Common myeloid progenitor, CD34-positive (primary cell): ENCODE data around the gene ONECUT1.

Experiments used
- CTCF ChIA-PET: fragments of 350-600 bp; sonication (Branson Sonifier 250); formaldehyde crosslinking; loops from one replicate; lab custom pipeline; 2021; ENCODE audit warnings: antibody characterized with exemption; lab: Charles Lee
- POLR2A ChIA-PET: fragments of 350-600 bp; sonication (Branson Sonifier 250); formaldehyde crosslinking; loops from one replicate; lab custom pipeline; 2021; ENCODE audit warnings: antibody characterized with exemption; lab: Charles Lee
- DNase-seq, 3 donors: peaks; one replicate each; pipeline versions ENCODE4 v3.0.0 to v3.0.0-alpha.2; 2013
- H3K27ac ChIP-seq, 2 experiments: 1 replicate in 1 of 2; 2 replicates in 1 of 2; pipeline ENCODE4 v1.7.0; 2013; ENCODE audit warnings: inconsistent platforms in 2 of 2, low read length in 2 of 2, mild to moderate bottlenecking in 2 of 2, low read depth in 1 of 2, moderate library complexity in 1 of 2; ENCODE audit not compliant: severe bottlenecking in 2 of 2, insufficient read depth in 1 of 2, poor library complexity in 1 of 2
- H3K27me3 ChIP-seq, 5 experiments: replicated peaks in 2 of 5; 1 replicate in 3 of 5; 2 replicates in 2 of 5; pipeline versions ENCODE4 v1.6.1 to v1.7.0; 2013; ENCODE audit warnings: low read length in 4 of 5, mild to moderate bottlenecking in 2 of 5, moderate library complexity in 2 of 5, inconsistent platforms in 1 of 5; ENCODE audit not compliant: insufficient read depth in 5 of 5, control insufficient read depth in 4 of 5
- H3K36me3 ChIP-seq, 4 experiments: 1 replicate in 2 of 4; 2 replicates in 2 of 4; pipeline versions ENCODE4 v1.6.1 to v1.7.0; 2013; ENCODE audit warnings: low read length in 3 of 4, control low read depth in 1 of 4, mild to moderate bottlenecking in 1 of 4; ENCODE audit not compliant: control insufficient read depth in 4 of 4, insufficient read depth in 4 of 4
- H3K4me1 ChIP-seq, 4 experiments: 1 replicate in 3 of 4; 2 replicates in 1 of 4; pipeline versions ENCODE4 v1.6.1 to v1.7.1; 2013; ENCODE audit warnings: low read length in 3 of 4, mild to moderate bottlenecking in 3 of 4, control low read depth in 1 of 4, inconsistent platforms in 1 of 4, moderate library complexity in 1 of 4; ENCODE audit not compliant: control insufficient read depth in 4 of 4, insufficient read depth in 4 of 4; ENCODE audit errors: control extremely low read depth in 1 of 4
- H3K4me3 ChIP-seq, 7 experiments: 1 replicate in 4 of 7; 2 replicates in 3 of 7; pipeline versions ENCODE4 v1.5.1 to v1.7.0; 2013; ENCODE audit warnings: mild to moderate bottlenecking in 7 of 7, low read length in 6 of 7, moderate library complexity in 6 of 7, inconsistent platforms in 2 of 7, low read depth in 2 of 7, control low read depth in 1 of 7; ENCODE audit not compliant: insufficient read depth in 4 of 7, control insufficient read depth in 1 of 7; ENCODE audit errors: extremely low read depth in 1 of 7
- H3K9me3 ChIP-seq, 5 experiments: 1 replicate in 4 of 5; 2 replicates in 1 of 5; pipeline versions ENCODE4 v1.6.1 to v1.7.1; 2013; ENCODE audit warnings: low read length in 4 of 5, mild to moderate bottlenecking in 2 of 5, inconsistent platforms in 1 of 5, low read depth in 1 of 5, moderate library complexity in 1 of 5; ENCODE audit not compliant: control insufficient read depth in 4 of 5, insufficient read depth in 2 of 5; ENCODE audit errors: control extremely low read depth in 1 of 5
- WGBS: methylation state at CpG from one replicate; pipeline ENCODE4 v1.1.5; 2013; ENCODE audit not compliant: insufficient coverage; 5-methylcytosine and 5-hydroxymethylcytosine counted together

ONECUT1 gene

DNA sequence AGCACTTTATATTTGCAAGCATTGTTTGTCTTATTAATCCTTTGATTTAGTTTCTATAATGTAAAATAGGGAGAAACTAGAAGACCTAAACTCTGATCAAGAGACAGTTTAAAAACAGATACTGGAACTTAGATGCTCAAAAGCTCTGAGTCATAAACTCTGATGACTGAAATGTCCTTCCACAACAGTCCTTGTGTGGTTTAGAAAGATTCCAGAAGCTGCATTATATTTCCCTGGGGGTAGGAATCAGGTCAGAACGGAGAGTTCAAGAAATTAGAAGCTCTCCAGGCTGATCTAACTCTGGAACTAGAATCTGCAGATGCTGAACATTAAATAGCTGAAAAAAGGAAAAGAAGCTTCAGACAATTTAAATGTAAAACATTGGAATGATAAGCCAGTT lies 18.3 kb upstream of the ONECUT1 start:
- H3K27me3 ChIP-seq, result peaks cover 30 to 90% (median 41%) of the 10 kb centered on the region in 5 experiments
- H3K4me3 ChIP-seq, result no peak overlapping the region
- H3K36me3 ChIP-seq, result no peaks in the 10 kb centered on the region
- peaks cover under 1 to 24% (median 21%) of the 10 kb centered on the region in 4 experiments for H3K4me1 ChIP-seq
- no peaks in the 10 kb centered on the region for H3K9me3 ChIP-seq
- DNase-seq, result no peak
- 78% methylated on average over 1 of the region's 1 CpG for WGBS
- POLR2A ChIA-PET, result no interaction called here
- CTCF ChIA-PET, result interaction anchor here (1.3 kb wide), 2 partner anchors 9 to 29 kb away, joined by 4 to 5 read pairs; no protein-coding TSS in a partner anchor
- H3K27ac ChIP-seq, result no peak overlapping the region

DNA sequence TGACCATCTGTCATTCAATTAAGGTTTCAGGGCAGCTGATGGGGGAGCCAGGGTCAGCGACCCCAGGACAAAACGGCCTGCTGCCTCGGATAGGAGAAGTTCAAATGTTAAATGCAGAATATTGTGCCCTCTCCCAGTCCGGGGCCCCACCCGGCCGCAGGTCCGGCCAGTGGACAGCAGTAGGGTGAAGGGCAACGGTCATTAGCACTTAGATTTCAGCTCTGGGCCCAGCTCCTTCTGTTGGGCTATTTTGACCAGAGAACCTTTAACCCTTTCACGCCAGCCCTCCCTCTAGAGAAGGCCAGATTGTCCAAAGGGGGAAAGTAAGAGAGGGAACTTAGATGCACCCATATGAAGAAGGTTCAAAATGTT lies 16.1 kb upstream of the ONECUT1 start:
- Histone ChIP-seq H3K27ac (no peak overlapping the region), H3K4me1 (peaks cover 3 to 27% (median 22%) of the 10 kb centered on the region in 4 experiments), H3K27me3 (peaks cover 36 to 99% (median 58%) of the 10 kb centered on the region in 5 experiments), H3K4me3 (peak overlapping the region in 1 of 7 experiments; percentile 48), H3K36me3 (no peaks in the 10 kb centered on the region), H3K9me3 (peaks cover 0 to 7% (median 5%) of the 10 kb centered on the region in 5 experiments)
- DNase-seq, result no peak
- 8% methylated on average over 8 of the region's 9 CpGs for WGBS
- ChIA-PET POLR2A (no interaction called here), CTCF (interaction anchor here (1.8 to 3.1 kb wide), 2 partner anchors 9 to 24 kb away, joined by 5 to 14 read pairs; no protein-coding TSS in a partner anchor)

GRCh38 chr15:52805351-52806283 lies 15.5 kb upstream of the ONECUT1 start:
- peaks cover 33 to 99% (median 64%) of the 10 kb centered on the region in 5 experiments for H3K27me3 ChIP-seq
- peak overlapping the region in 6 of 7 experiments; percentile 10 to 56 (median 34) for H3K4me3 ChIP-seq
- peaks cover 3 to 31% (median 23%) of the 10 kb centered on the region in 4 experiments for H3K4me1 ChIP-seq
- peak in 2 of 3 donors; percentile 56 to 66 for DNase-seq
- peaks cover 0 to 12% (median 8%) of the 10 kb centered on the region in 5 experiments for H3K9me3 ChIP-seq
- WGBS, result 2% methylated on average over 91 of the region's 93 CpGs
- no peaks in the 10 kb centered on the region for H3K36me3 ChIP-seq
- no peak overlapping the region for H3K27ac ChIP-seq
- ChIA-PET CTCF (interaction anchor here (1.0 to 3.3 kb wide), 4 partner anchors 8 to 23 kb away, joined by 3 to 14 read pairs (median 7); no protein-coding TSS in a partner anchor), POLR2A (no interaction called here)

DNA sequence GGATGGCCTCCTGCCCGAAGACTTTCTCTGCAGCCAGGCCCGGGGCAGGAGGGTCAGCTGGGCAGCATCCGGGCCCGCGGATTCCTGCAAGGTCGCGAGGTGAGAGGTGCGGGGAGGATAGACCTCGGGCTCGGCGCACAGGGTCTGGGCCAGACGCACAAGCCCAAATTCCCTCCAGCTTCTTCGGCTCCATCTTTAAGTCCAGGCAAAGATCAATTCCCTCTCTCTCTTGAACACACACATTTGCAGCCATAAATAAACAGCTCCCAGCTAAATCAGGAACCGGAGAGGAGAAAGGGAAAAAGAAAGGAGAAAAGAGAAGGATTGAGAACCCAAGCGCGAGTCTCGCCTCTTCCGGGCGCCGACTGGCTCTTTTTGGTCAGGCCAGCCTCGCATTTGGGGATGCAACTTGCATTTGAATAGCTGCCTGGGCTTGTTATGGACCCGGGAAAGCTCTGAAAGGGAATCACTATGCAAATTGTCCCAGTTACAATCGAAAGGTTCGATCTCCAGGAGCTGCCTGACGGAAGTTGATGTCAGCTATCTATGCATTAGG lies 14.5 kb upstream of the ONECUT1 start:
- no peaks in the 10 kb centered on the region for H3K36me3 ChIP-seq
- peaks cover 3 to 35% (median 24%) of the 10 kb centered on the region in 4 experiments for H3K4me1 ChIP-seq
- CTCF ChIA-PET, result interaction anchor here (1.3 to 3.3 kb wide), 3 partner anchors 11 to 22 kb away, joined by 4 to 14 read pairs (median 10); no protein-coding TSS in a partner anchor
- peak in 1 of 3 donors; percentile 31 for DNase-seq
- H3K4me3 ChIP-seq, result peak overlapping the region in 5 of 7 experiments; percentile 8 to 61 (median 37)
- 2% methylated on average over 22 of the region's 25 CpGs for WGBS
- H3K9me3 ChIP-seq, result peaks cover 0 to 12% (median 8%) of the 10 kb centered on the region in 5 experiments
- peaks cover 35 to 99% (median 67%) of the 10 kb centered on the region in 5 experiments for H3K27me3 ChIP-seq
- POLR2A ChIA-PET, result no interaction called here
- no peak overlapping the region for H3K27ac ChIP-seq

- H3K27me3 ChIP-seq, result peaks cover 33 to 99% (median 72%) of the 10 kb centered on the region in 5 experiments
- DNase-seq, result peak in 2 of 3 donors; percentile 52
- POLR2A ChIA-PET, result no interaction called here
- peaks cover 0 to 12% (median 8%) of the 10 kb centered on the region in 5 experiments for H3K9me3 ChIP-seq
- H3K36me3 ChIP-seq, result no peaks in the 10 kb centered on the region
- 1% methylated on average over 33 of the region's 49 CpGs for WGBS
- no peak overlapping the region for H3K27ac ChIP-seq
- peak overlapping the region in 2 of 7 experiments; percentile 43 to 46 for H3K4me3 ChIP-seq
- peaks cover 3 to 35% (median 24%) of the 10 kb centered on the region in 4 experiments for H3K4me1 ChIP-seq
- CTCF ChIA-PET, result interaction anchor here (3.1 to 3.3 kb wide), 2 partner anchors 10 to 21 kb away, joined by 10 to 14 read pairs; no protein-coding TSS in a partner anchor
Observed at GRCh38 chr15:52803467-52804306, 13.6 kb upstream of the ONECUT1 start.

DNA sequence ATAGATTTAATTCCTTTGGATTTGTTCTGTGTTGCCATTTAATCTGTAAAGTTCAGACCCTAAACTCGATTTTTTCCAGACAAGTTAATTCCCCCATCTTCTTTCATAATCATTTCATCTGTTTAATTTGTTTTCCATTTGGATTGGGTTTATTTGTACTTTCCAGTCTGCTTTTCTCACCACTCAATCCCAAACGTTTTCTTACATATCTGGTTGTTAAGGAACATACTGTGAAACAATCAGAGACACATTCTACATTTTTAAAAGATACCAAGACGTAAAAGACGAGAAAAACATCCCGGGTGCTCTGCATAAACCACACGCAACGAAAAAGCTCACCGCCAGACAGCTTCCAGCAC lies 13.0 kb upstream of the ONECUT1 start:
- ChIA-PET CTCF (interaction anchor here (3.3 kb wide), 1 partner anchor 10 kb away, joined by 10 read pairs; no protein-coding TSS in a partner anchor), POLR2A (no interaction called here)
- H3K4me3 ChIP-seq, result peak overlapping the region in 1 of 7 experiments; percentile 43
- H3K4me1 ChIP-seq, result peaks cover 3 to 38% (median 27%) of the 10 kb centered on the region in 4 experiments
- peak in 1 of 3 donors; percentile 41 for DNase-seq
- peaks cover 28 to 99% (median 72%) of the 10 kb centered on the region in 5 experiments for H3K27me3 ChIP-seq
- 4% methylated on average over 4 of the region's 8 CpGs for WGBS
- no peak overlapping the region for H3K27ac ChIP-seq
- peaks cover 0 to 12% (median 8%) of the 10 kb centered on the region in 5 experiments for H3K9me3 ChIP-seq
- no peaks in the 10 kb centered on the region for H3K36me3 ChIP-seq
